ENCODE results near the gene KIF1B. TPM values are rescaled to one million over a fixed set of nuclear protein-coding genes. Genes with fewer than 3 reads are reported as not detected.
A peak's percentile ranks its signal among the peaks of the same experiment; 100 is the strongest.

The KIF1B gene
- total RNA-seq, 1 experiment from 2014 or later, result 69.5 TPM

- TF ChIP-seq EZH2 (IDR thresholded peaks at IDR 0.05; ENCODE audit: borderline replicate concordance, low read depth, low read length, poor library complexity, severe bottlenecking) (no peak), CTCF (conservative IDR thresholded peaks at IDR 0.05; ENCODE audit: low read depth, low read length) (no peak)
Measured at GRCh38 chr1:10252508-10252907, 42.1 kb downstream of the KIF1B start.

GRCh38 chr1:10253149-10253548 is 42.8 kb downstream of the KIF1B start:
- H3K4me3 ChIP-seq (ENCODE audit: low read depth, low read length, poor library complexity, severe bottlenecking), result no peak overlapping the region
- H3K4me1 ChIP-seq (ENCODE audit: insufficient read depth, low read length, poor library complexity, severe bottlenecking), result peaks cover 24% of the 10 kb centered on the region
- H3K9me3 ChIP-seq (ENCODE audit: low read depth, low read length, poor library complexity, severe bottlenecking), result no peaks in the 10 kb centered on the region
- no peaks in the 10 kb centered on the region for H3K27me3 ChIP-seq (replicated peaks; ENCODE audit: insufficient read depth, low read depth, low read length, poor library complexity)
- intact Hi-C loops (cut with micrococcal nuclease; ENCODE audit: unreplicated experiment), result no loop called here
- H3K27ac ChIP-seq (ENCODE audit: low read depth, low read length, poor library complexity, severe bottlenecking), result peak overlapping the region; percentile 53
- no peak for TF ChIP-seq CTCF (conservative IDR thresholded peaks at IDR 0.05; ENCODE audit: low read depth, low read length)
- TF ChIP-seq EZH2 (IDR thresholded peaks at IDR 0.05; ENCODE audit: borderline replicate concordance, low read depth, low read length, poor library complexity, severe bottlenecking), result no peak
- no peak for DNase-seq (ENCODE audit: low spot score)
- POLR2A ChIA-PET (ENCODE audit: low non-redundant PET), result interaction anchor here (0.5 kb wide), 1 partner anchor 161 kb away, joined by 3 read pairs; no protein-coding TSS in a partner anchor
- CTCF ChIA-PET, result no interaction called here
- BruUV-seq (replicated peaks), result no TSS peak
- H3K36me3 ChIP-seq (ENCODE audit: insufficient read depth, low read length, poor library complexity, severe bottlenecking), result no peaks in the 10 kb centered on the region

More at GRCh38 chr1:10252508-10252907, 42.1 kb downstream of the KIF1B start:
- Histone ChIP-seq H3K27ac (ENCODE audit: low read depth, low read length, poor library complexity, severe bottlenecking) (no peak overlapping the region), H3K27me3 (replicated peaks; ENCODE audit: insufficient read depth, low read depth, low read length, poor library complexity) (no peaks in the 10 kb centered on the region), H3K36me3 (ENCODE audit: insufficient read depth, low read length, poor library complexity, severe bottlenecking) (no peaks in the 10 kb centered on the region), H3K9me3 (ENCODE audit: low read depth, low read length, poor library complexity, severe bottlenecking) (no peaks in the 10 kb centered on the region), H3K4me1 (ENCODE audit: insufficient read depth, low read length, poor library complexity, severe bottlenecking) (peaks cover 18% of the 10 kb centered on the region), H3K4me3 (ENCODE audit: low read depth, low read length, poor library complexity, severe bottlenecking) (no peak overlapping the region)
- ChIA-PET POLR2A (ENCODE audit: low non-redundant PET) (interaction anchor here (0.5 kb wide), 1 partner anchor 162 kb away, joined by 3 read pairs; no protein-coding TSS in a partner anchor), CTCF (no interaction called here)
- no TSS peak for BruUV-seq (replicated peaks)
- intact Hi-C loops (cut with micrococcal nuclease; ENCODE audit: unreplicated experiment), result no loop called here
- DNase-seq (ENCODE audit: low spot score), result peak; percentile 21

- Histone ChIP-seq H3K27ac (ENCODE audit: low read depth, low read length, poor library complexity, severe bottlenecking) (peak overlapping the region; percentile 53), H3K9me3 (ENCODE audit: low read depth, low read length, poor library complexity, severe bottlenecking) (no peaks in the 10 kb centered on the region), H3K36me3 (ENCODE audit: insufficient read depth, low read length, poor library complexity, severe bottlenecking) (peaks cover 5% of the 10 kb centered on the region), H3K27me3 (replicated peaks; ENCODE audit: insufficient read depth, low read depth, low read length, poor library complexity) (no peaks in the 10 kb centered on the region), H3K4me3 (ENCODE audit: low read depth, low read length, poor library complexity, severe bottlenecking) (no peak overlapping the region), H3K4me1 (ENCODE audit: insufficient read depth, low read length, poor library complexity, severe bottlenecking) (peaks cover 25% of the 10 kb centered on the region)
- BruUV-seq (replicated peaks), result no TSS peak
- CTCF ChIA-PET, result no interaction called here
- TF ChIP-seq CTCF (conservative IDR thresholded peaks at IDR 0.05; ENCODE audit: low read depth, low read length) (no peak), EZH2 (IDR thresholded peaks at IDR 0.05; ENCODE audit: borderline replicate concordance, low read depth, low read length, poor library complexity, severe bottlenecking) (no peak)
- intact Hi-C loops (cut with micrococcal nuclease; ENCODE audit: unreplicated experiment), result no loop called here
- POLR2A ChIA-PET (ENCODE audit: low non-redundant PET), result no interaction called here
- DNase-seq (ENCODE audit: low spot score), result peak; percentile 72
Measured at GRCh38 chr1:10253755-10254154, 43.4 kb downstream of the KIF1B start.
